Measurements from ENCODE around the gene ZNF726. TPM values are rescaled to one million over a fixed set of nuclear protein-coding genes. Genes with fewer than 3 reads are reported as not detected.
"Not testable (repeated sequence)": the region's sequence is repeated elsewhere in the genome, so short reads cannot be mapped to it uniquely, and the experiment has no call there.

Gene ZNF726
- 8.9 and 9.3 TPM in 2 replicates for total RNA-seq (2014; rRNA removed; shearing (Covaris generic))

DNA sequence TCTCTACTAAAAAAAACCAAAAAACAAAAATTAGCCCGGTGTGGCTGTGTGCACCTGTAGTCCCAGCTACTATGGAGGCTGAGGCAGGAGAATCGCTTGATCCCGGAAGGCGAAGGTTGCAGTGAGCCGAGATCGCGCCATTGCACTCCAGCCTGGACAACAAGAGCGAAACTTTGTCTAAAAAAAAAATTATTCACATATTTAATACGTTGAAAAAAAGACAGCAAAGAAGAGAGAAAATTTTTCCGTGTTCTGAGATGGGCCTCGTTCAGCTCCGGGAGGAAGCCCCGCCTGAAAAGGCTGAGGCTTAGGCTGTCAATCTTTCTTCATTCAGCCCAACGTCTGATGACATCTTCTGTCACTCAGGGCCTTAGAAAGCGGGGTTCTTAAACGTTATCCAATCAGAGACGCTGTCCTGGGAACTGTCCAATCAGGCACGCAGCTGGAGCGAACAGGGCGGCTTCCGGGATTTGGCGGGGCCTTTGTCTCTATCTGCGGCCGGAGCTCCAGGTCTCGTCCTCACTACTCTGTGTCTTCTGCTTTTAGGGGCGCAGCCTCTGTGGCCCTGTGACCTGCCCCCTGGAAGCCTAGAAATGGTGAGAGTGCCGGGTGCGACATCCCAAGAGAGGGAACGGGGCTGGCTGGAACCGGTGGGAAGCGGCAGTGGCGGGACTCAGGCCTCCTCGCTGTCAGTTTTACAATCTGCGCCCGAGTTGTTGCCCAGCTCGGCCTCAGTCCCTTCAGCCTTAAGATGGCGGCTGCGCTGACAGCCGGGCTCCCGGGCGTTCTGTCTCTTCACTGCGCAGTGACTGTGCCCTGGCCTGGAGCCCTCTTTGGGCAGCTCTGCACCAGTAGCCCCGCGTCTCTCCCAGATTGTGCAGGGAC is at the start of gene ZNF726:
ZNF726 (plus strand) TSS at position 485 of the 885 bp plus-strand sequence; CDS start at position 594, 109 bp downstream.
- DNase-seq (ENCODE audit: low spot score): peak; percentile 97

DNA sequence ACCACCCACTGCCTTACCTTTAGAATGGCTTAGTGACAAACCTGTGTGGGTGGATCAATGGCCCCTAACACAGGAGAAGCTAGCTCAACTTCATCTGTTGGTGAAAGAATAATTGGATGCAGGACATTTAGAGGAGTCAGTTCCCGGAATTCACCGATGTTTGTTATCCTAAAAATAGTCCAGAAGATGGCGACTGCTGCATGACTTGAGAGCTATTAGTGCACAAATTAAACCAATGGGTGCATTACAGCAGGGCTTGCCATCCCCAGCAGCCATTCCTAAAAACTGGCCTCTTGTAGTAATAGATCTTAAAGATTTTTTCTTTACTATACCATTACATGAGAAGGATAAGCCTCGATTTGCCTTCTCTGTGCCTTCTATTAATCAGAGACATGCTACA is 46.8 kb upstream of the ZNF726 start:
- no peak for DNase-seq (ENCODE audit: low spot score)

DNA sequence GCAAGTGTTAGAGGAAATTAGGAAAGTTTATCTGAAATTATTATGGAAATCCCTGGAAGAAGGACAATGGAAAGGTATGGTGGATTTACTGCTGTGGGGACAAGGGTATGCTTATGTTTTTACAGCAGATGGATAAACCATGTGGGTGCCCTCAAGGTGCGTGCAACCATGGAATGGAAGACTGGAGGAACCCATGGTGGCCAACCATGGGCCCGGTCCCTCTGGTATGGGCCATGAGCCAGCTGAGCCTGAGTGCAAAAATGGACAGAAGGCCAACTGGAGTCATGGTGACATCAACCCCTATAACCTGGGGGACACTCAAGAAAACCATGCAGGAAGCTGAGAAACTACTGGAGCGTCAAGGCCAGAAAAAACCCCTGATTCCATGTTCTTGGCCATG is 46.1 kb upstream of the ZNF726 start:
- no peak for DNase-seq (ENCODE audit: low spot score)

DNA sequence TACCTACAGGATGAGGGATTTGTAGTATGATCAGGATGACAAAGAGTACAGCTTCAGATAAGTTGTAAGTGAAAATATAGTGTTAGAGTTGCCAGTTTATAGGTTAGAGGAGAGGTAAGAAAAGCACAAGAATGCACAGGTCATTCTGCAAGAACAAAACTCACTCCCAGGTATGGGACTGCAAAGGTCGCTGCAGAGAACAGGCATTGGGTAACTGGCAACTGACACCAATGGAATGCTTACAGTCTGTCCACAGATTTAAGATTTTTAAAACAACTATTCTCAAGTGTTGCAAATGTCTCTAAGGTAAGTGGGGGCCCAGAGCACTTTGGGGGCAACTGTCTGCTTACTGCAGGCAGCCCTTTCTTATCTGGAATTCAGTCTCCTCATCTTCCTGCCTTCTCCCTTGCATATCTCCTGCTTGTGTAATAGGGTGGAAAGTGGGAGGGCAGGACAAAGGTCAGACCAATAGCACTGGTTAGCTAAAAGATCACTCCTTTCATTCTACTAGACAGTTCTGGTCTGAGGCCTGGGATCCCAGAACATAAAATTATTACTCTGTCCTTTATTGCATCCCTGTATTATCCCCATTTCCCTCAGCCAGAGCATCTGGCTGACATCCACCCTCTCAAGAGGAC is 42.3 kb upstream of the ZNF726 start:
- DNase-seq (ENCODE audit: low spot score): no peak

DNA sequence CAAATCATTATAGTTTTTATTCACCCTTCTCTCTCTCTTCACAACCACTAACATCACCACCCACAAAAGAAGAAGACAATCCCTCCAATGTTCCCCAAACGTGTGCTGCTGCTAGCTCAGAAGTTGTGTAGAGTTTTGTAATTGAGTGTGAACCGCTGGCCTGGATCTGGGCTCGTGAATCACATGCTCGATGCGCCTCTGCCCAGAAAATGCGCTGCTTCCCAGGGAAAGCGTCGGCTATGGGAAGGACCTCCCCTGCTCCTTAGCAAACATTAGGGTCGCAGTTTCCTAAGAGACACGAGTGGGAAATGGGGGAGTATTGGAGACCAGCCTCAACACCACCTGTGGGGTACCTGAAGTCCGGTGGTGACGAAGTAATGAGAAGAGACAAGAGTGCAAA is 38.4 kb upstream of the ZNF726 start:
- DNase-seq (ENCODE audit: low spot score): no peak

DNA sequence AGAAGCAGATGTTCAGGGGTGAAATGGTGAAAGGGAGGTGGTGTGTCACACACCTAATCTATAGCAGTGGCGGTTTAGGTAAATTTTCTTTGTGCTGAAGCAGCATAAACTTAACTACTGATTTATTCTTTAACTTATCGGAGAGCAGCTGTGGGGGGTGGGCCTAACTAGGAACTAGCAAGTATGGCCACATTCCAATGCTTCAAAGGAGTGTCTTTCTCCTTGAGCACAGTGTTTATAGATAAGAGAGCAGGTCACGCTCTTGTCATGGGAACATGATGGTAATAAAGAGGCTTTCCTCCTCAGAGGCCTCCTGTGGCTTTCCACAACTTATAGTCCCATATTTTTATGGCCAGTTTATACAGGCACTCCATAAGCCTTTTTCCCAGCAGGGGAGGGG is 37.9 kb upstream of the ZNF726 start:
- DNase-seq (ENCODE audit: low spot score): not testable (repeated sequence)

DNA sequence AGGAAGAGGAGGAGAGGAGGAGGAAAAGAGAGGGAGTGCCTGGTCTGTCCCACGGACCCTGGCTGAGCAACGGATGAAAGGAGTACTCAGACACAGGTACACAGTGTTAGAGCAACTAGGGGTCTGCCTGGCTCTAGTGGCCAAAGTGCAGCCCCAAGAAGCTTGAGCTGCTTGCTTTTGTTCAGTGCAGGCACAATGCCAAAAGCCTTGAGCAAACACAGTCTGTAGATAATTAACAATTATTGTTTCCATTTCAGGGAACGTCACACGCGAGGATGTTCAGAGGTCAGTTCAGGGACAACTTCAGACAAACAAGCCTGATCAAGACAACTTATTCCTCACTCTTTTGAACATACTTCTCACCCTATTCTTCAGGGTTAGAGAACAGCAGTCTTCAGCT is 32.2 kb upstream of the ZNF726 start:
- DNase-seq (ENCODE audit: low spot score): no peak

DNA sequence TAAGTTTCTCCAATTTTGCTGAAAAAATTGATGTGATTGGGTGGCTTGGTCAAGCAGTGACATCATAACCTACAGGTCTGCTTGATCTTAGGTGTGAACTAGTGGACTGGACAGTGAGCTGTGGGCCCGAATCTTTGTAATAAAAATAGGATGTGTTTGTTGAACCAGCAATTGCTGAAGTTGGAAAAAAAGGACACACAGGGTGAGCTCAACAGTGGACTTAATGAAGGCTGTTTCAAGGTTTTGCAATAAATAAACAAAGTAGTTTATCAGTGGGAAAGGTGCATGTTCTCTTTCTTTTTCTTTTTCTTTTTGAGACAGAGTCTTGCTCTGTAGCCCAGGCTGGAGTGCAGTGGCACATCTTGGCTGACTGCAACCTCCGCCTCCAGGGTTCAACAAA is 30.3 kb upstream of the ZNF726 start:
- DNase-seq (ENCODE audit: low spot score): no peak

DNA sequence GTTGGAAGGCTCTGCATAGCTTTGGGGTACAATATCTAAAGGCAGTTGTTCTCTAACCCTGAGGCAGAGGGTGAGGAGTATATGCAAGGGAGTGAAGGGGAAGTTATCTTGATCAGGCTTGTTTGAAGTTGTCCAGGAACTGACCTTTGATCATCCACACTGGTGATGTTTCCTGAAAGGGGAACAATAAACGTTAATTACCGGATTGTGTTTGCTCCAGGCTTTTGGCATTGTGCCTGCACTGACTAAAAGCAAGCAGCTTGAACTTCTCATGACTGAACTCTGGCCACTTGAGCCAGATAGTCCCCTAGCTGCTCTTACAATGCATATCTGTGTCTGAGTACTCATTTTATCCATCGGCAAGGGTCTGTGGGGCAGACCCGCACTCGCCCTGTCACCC is 27.0 kb upstream of the ZNF726 start:
- DNase-seq (ENCODE audit: low spot score): no peak

DNA sequence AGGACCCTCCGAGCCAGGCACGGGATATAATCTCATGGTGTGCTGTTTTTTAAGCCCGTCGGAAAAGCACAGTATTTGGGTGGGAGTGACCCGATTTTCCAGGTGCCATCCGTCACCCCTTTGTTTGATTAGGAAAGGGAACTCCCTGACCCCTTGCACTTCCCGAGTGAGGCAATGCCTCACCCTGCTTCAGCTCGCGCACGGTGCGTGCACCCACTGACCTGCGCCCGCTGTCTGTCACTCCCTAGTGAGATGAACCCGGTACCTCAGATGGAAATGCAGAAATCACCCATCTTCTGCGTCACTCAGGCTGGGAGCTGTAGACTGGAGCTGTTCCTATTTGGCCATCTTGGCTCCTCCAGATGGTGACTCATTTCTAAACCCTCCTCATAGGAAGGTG is 18.6 kb upstream of the ZNF726 start:
- DNase-seq (ENCODE audit: low spot score): not testable (repeated sequence)

DNA sequence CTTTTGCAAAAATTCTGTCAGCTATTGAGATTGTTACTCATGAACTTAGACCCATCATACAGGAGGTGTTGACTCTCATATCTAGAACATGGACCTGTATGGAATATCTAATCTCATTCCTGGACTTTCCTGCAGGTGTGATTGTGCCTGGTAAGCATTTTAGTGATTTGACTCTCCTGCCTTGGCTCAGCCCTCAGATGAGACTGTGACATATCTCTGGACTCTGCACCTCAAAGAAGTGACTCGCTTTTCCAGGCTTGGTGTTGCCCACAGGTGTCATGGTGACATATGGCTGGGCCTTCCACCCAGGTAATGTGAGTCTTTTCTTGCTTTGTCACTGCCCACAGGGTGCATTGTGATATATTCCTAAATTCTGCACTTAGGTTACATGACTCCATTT is 17.8 kb upstream of the ZNF726 start:
- no peak for DNase-seq (ENCODE audit: low spot score)

DNA sequence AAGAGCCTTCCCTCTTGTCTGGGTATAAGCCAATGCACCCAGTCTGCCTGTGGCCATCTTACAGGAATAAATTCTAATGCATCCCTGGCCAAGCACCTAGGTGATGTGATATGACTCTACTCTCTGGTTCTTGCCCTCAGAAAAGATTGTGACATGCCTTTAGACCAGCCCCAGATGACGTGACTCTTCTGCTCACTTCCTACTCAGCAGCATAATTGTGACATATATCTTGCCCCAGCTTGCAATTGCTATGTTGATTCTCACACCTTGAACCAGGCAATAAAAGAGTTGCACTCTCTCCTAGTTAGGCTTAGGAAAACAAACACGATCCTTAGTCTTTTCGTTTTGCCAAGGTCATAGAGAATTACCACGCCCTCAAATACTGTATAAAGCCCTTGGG is 13.3 kb upstream of the ZNF726 start:
- DNase-seq (ENCODE audit: low spot score): no peak

DNA sequence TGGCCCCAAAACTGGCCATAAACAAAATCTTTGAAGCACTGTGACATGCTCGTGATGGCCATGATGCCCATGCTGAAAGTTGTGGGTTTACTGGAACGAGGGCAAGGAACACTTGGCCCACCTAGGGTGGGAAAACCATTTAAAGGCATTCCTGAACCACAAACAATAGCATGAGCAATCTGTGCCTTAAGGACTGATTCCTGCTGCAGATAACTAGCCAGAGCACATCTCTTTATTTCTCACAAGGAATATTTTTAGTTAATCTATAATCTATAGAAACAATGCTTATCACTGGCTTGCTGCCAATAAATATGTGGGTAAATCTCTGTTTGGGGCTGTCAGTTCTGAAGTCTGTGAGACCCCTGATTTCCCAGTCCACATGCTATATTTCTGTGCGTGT is 10.3 kb upstream of the ZNF726 start:
- no peak for DNase-seq (ENCODE audit: low spot score)

DNA sequence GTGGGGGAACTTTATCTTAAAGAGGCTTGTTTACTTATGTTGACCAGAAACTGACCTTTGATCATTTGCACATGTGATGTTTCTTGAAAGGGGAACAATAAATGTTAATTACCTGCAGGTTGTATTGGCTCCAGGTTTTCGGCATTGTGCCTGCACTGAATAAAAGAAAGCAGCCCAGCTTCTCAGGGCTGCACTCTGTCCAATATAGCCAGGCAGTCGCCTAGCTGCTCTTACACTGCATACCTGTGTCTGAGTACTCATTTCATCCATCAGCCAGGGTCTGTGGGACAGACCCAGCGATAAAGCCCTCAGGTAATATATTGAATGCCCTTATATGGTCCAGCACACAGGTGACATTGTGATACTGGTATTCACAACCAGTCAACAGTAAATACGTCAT is 8.9 kb upstream of the ZNF726 start:
- DNase-seq (ENCODE audit: low spot score): no peak

DNA sequence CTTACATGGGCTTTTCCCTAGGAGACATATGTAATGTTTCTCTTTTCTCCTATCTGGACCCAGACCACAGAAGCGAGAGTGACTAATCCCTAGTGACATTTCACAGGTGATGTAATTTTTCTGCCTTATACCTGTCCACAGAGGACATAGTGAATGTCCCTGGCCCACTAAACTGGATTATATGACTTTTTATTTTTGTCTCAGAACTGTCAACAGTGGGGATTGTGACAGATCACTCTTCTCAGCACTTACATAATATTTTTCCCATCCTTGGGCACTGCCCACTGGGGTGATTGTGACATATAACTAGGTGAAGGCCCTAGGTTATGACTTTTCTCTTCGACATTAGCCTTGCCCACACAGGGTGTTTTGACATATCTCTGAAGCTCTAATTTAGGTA is 7.9 kb upstream of the ZNF726 start:
- no peak for DNase-seq (ENCODE audit: low spot score)

DNA sequence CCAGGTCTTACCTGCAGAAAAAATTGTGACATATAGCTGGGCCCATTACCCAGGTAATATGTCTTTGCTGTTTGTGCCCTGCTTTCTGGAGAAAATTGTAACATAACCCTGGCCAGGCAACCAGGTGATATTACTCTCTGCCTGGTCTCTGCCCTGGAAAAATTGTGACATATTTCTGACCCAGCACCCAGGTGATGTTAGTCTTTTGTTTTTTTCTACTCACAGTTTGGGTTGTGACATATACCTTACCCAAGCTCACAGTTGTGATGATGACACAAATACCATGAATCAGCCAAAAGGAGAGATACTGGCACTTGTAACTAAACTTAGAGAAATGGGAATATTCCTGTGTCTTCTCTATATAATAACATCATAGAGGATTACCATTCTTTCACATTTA is 6.5 kb upstream of the ZNF726 start:
- DNase-seq (ENCODE audit: low spot score): no peak

DNA sequence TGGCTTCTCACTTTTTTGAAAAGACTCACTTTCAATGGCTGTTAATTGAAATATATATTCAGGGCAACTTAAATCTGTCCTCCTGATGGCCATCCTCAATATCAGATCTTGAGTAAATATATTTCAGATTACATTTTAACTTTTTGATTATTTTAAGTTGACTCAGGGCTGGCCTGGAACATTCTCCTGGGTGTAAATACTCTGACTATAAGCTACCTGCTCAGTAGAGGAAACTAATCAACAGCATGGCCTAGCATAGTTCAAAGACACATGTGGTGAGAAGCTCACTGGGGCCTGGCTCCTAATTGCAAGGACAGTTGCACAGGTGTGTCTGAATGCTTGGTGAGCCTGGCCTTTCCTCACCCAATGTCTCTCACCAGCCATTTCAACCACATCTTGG is 5.5 kb upstream of the ZNF726 start:
- DNase-seq (ENCODE audit: low spot score): no peak

DNA sequence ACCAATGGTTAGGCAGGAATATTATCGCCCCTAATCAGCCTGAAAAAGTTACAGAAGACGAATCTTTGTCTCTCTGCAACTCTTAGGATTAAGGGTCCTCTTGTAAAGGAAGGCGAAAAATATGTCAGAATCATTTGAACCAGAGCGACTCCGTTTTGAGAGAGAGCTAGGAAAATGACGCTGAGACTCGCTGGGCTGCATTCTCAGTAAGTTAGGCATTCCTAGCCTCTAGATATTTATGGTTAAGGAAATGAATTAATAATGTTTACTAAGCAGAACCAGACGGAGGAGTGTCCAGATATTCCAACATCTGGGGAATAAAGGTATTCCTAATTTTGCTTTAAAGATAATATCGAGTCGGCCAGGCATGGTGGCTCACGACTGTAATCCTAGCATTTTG is 755 bp upstream of the ZNF726 start:
- no peak for DNase-seq (ENCODE audit: low spot score)

DNA sequence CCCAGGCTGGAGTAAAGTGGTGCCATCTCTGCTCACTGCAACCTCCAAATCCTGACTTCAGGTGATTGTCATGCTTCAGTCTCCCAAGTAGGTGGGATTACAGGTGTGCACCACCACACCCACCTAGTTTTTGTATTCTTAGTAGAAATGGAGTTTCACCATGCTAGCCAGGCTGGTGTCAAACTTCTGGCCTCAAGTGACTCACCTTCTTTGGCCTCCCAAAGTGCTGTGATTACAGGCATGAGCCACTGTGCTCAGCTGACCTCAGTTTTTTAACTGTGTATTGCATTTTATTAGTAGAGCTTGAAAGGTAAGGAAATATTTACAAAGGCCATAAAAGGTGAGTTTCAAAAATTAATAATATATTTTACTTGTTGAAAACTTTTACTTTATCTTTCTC is 2.3 kb downstream of the ZNF726 start:
- DNase-seq (ENCODE audit: low spot score): peak; percentile 30

DNA sequence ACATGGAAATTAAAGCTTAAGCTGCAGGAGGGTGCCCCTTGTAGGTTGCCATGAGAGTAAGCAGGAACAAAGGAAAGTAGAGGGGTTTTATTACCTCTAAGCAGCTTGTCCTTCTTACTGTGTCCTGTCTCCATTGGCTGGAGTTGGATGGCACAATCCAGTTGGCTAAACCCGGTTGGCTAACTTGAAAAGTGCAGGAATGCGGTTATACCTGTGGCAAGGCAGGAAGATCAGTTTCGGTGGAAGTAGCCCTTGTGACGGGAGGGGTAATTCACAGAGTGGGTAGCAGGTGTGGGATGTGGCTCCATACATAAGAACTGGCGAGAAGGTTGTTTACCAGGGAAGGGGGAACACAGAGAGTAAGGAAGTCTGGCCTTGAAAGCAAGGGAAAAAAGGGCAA is 3.2 kb downstream of the ZNF726 start:
- no peak for DNase-seq (ENCODE audit: low spot score)

DNA sequence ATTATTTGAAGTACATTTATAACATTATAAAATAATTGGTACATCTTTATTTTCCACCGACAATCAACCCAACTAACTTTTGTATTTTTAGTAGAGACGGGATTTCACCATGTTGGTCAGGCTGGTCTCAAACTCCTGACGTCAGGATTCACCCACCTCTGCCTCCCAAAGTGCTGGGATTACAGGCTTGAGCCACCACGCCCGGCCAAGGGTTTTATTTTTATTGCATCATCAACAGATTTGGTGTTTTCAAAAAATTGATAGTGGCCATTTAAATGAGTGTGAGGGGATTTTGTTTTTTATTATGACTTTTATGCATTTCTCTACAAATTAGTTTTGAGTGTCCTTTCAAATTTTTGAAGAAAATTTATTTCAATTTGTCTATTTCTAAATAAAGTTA is 10.6 kb downstream of the ZNF726 start:
- DNase-seq (ENCODE audit: low spot score): no peak

DNA sequence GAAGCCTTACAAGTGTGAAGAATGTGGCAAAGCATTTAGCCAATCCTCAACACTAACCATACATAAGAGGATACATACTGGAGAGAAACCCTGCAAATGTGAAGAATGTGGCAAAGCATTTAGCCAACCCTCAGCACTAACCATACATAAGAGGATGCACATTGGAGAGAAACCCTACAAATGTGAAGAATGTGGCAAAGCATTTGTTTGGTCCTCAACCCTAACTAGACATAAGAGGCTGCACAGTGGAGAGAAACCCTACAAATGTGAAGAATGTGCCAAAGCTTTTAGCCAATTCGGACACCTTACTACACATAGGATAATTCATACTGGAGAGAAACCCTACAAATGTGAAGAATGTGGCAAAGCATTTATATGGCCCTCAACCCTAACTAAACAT is 18.2 kb downstream of the ZNF726 start:
- DNase-seq (ENCODE audit: low spot score): no peak

DNA sequence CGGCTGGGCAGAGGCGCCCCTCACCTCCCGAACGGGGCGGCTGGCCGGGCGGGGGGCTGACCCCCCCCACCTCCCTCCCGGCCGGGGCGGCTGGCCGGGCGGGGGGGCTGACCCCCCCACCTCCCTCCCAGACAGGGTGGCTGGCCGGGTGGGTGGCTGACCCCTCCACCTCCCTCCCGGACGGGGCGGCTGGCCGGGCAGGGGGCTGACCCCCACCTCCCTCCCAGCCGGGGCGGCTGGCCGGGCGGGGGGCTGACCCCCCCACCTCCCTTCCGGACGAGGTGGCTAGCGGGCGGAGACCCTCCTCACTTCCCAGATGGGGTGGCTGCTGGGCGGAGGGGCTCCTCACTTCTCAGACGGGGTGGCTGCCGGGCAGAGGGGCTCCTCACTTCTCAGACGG is 22.3 kb downstream of the ZNF726 start:
- not testable (repeated sequence) for DNase-seq (ENCODE audit: low spot score)
